Neutrophil (primary cell): ENCODE data around the gene KCNA3.

Experiments
- H3K27ac ChIP-seq: fragments of 200-600 bp; sonication (generic); 2 replicates; pipeline ENCODE4 v1.5.1; 2016; ENCODE audit warnings: mild to moderate bottlenecking, moderate library complexity
- H3K27me3 ChIP-seq: fragments of 200-600 bp; sonication (generic); 2 replicates; pipeline ENCODE4 v1.6.0; 2016; ENCODE audit warnings: mild to moderate bottlenecking
- H3K36me3 ChIP-seq: fragments of 200-600 bp; sonication (generic); 2 replicates; pipeline ENCODE4 v1.5.1; 2017
- H3K4me1 ChIP-seq, 2 experiments: fragments of 200-600 bp in 1 of 2; sonication (generic) in 1 of 2; 1 replicate in 1 of 2; 2 replicates in 1 of 2; pipeline versions ENCODE4 v1.5.1 to v1.6.1; 2013 to 2016; ENCODE audit warnings: low read depth in 1 of 2, low read length in 1 of 2, mild to moderate bottlenecking in 1 of 2, moderate library complexity in 1 of 2; ENCODE audit not compliant: control insufficient read depth in 1 of 2, insufficient read depth in 1 of 2
- H3K4me3 ChIP-seq, 2 experiments: fragments of 200-600 bp in 1 of 2; sonication (generic) in 1 of 2; 1 replicate in 1 of 2; 2 replicates in 1 of 2; pipeline ENCODE4 v1.5.1; 2013 to 2016; ENCODE audit warnings: low read depth in 1 of 2, low read length in 1 of 2, mild to moderate bottlenecking in 1 of 2, moderate library complexity in 1 of 2
- H3K9me3 ChIP-seq: fragments of 200-600 bp; sonication (generic); 2 replicates; pipeline ENCODE4 v1.5.1; 2016
- TF ChIP-seq, protein P1 (sequence below): fragments of 200-600 bp; sonication (generic); IDR thresholded peaks from 2 replicates; pipeline ENCODE4 v1.5.1; 2016; ENCODE audit warnings: antibody characterized with exemption

The KCNA3 gene

GRCh38 chr1:110684491-110684890 lies 9.8 kb upstream of the KCNA3 start:
- Histone ChIP-seq H3K4me1 (no peaks in the 10 kb centered on the region), H3K36me3 (no peaks in the 10 kb centered on the region), H3K9me3 (no peaks in the 10 kb centered on the region), H3K4me3 (no peak overlapping the region), H3K27me3 (peaks cover 49% of the 10 kb centered on the region), H3K27ac (no peak overlapping the region)
- TF ChIP-seq, protein P1, sequence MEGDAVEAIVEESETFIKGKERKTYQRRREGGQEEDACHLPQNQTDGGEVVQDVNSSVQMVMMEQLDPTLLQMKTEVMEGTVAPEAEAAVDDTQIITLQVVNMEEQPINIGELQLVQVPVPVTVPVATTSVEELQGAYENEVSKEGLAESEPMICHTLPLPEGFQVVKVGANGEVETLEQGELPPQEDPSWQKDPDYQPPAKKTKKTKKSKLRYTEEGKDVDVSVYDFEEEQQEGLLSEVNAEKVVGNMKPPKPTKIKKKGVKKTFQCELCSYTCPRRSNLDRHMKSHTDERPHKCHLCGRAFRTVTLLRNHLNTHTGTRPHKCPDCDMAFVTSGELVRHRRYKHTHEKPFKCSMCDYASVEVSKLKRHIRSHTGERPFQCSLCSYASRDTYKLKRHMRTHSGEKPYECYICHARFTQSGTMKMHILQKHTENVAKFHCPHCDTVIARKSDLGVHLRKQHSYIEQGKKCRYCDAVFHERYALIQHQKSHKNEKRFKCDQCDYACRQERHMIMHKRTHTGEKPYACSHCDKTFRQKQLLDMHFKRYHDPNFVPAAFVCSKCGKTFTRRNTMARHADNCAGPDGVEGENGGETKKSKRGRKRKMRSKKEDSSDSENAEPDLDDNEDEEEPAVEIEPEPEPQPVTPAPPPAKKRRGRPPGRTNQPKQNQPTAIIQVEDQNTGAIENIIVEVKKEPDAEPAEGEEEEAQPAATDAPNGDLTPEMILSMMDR, result no peak

- H3K27ac ChIP-seq, result no peak overlapping the region
- H3K36me3 ChIP-seq, result no peaks in the 10 kb centered on the region
- H3K27me3 ChIP-seq, result peaks cover 58% of the 10 kb centered on the region
- H3K4me1 ChIP-seq, result no peaks in the 10 kb centered on the region
- no peaks in the 10 kb centered on the region for H3K9me3 ChIP-seq
- TF ChIP-seq, protein P1, result no peak
- H3K4me3 ChIP-seq, result no peak overlapping the region
These were observed 8.2 kb upstream of the KCNA3 start for GRCh38 chr1:110682898-110683297.

GRCh38 chr1:110680036-110680735 lies 5.4 kb upstream of the KCNA3 start:
- Histone ChIP-seq H3K4me3 (no peak overlapping the region), H3K4me1 (no peaks in the 10 kb centered on the region), H3K9me3 (no peaks in the 10 kb centered on the region), H3K36me3 (no peaks in the 10 kb centered on the region), H3K27me3 (peaks cover 75% of the 10 kb centered on the region), H3K27ac (no peak overlapping the region)
- TF ChIP-seq, protein P1, result no peak

GRCh38 chr1:110677526-110677925 lies 2.8 kb upstream of the KCNA3 start:
- Histone ChIP-seq H3K4me1 (peaks cover 0 to 8% of the 10 kb centered on the region in 2 experiments), H3K36me3 (no peaks in the 10 kb centered on the region), H3K27me3 (peaks cover 99% of the 10 kb centered on the region), H3K27ac (no peak overlapping the region), H3K4me3 (no peak overlapping the region), H3K9me3 (no peaks in the 10 kb centered on the region)
- TF ChIP-seq, protein P1, result no peak

GRCh38 chr1:110676970-110677369 lies 2.2 kb upstream of the KCNA3 start:
- Histone ChIP-seq H3K36me3 (no peaks in the 10 kb centered on the region), H3K27me3 (peaks cover 100% of the 10 kb centered on the region), H3K9me3 (no peaks in the 10 kb centered on the region), H3K27ac (no peak overlapping the region), H3K4me1 (peaks cover 0 to 8% of the 10 kb centered on the region in 2 experiments), H3K4me3 (no peak overlapping the region)
- TF ChIP-seq, protein P1, result no peak
